GM12872 (cell line): Measurements from ENCODE around the gene CNTRL.
A peak's percentile ranks its signal among the peaks of the same experiment; 100 is the strongest.

ENCODE experiments used
- TF ChIP-seq, protein P1 (sequence below): IDR thresholded peaks from 3 replicates; pipeline ENCODE4 v1.5.1; 2011; ENCODE audit warnings: low read depth, mild to moderate bottlenecking, low read length, moderate library complexity; ENCODE audit not compliant: insufficient read depth

Gene CNTRL

DNA sequence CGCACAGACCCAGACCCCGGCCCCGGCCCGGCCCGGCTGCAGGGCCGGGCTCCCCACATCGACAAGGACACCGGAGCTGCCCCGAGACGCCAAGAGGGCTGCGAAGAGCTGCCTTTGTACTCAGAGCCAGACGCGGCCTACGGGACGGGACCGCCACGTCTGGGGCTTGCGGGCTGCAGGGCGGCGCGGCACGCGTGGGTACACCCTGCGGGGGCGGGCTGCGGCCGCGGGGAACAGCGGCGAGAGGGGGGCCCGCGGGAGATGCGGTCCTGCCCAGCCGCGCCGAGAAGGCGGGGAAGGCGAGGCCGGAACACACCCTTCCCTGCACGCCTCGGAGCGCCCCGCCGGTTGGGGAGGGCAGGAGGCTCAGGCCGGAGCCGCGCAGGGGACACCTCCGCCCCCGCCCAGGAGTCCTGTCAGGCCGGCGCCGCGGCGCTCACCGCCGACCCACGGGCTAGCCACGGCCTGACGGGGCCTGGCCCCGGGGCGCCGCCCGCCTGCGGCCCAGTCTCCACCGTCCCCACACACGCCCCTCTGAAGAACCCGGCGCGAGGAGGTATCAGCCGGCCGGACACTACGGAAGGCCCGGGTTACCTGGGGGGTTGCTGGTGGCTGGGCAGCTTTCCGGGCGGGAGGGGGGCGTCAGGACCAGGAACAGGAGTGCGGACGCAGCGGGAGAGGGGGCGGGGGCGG lies 126.4 kb downstream of the CNTRL start:
- TF ChIP-seq, protein P1, sequence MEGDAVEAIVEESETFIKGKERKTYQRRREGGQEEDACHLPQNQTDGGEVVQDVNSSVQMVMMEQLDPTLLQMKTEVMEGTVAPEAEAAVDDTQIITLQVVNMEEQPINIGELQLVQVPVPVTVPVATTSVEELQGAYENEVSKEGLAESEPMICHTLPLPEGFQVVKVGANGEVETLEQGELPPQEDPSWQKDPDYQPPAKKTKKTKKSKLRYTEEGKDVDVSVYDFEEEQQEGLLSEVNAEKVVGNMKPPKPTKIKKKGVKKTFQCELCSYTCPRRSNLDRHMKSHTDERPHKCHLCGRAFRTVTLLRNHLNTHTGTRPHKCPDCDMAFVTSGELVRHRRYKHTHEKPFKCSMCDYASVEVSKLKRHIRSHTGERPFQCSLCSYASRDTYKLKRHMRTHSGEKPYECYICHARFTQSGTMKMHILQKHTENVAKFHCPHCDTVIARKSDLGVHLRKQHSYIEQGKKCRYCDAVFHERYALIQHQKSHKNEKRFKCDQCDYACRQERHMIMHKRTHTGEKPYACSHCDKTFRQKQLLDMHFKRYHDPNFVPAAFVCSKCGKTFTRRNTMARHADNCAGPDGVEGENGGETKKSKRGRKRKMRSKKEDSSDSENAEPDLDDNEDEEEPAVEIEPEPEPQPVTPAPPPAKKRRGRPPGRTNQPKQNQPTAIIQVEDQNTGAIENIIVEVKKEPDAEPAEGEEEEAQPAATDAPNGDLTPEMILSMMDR = no peak

DNA sequence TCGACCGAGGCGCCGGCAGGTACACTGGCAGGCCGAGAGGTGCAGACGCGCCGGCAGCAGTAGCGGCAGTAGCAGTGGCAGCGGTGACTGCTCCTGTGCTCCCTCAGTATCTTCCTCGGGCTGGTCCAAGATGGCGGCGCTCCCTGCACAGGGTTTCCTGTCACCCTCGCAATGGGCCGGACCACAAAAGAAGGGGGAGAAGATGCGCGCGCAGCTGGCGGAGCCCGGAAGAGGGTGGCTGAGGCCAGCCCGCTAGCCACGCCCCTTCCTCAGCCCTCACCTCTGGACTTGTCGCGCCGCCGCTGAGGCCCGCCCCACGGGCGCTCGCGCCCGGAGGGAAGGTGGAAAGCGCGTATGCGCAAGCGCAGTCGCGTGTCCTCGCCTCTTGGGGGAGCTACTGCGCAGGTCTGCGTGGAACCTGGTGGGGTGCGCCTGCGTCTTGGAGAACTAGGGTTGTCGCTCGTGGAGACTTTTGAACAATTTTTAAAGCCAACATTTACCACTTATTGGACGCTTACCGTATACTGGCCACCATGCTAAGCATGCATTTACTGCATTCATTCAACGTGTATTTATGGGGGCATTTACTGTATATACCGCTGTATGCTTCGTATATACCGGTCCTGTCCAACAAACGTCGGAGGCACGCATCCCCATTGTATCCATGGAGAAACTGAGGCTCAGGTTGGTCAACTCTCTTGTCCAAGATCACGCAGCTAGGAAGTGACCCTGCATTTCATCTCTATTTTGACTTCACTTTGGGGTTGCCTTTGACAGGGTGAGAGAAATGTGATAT lies 127.2 kb downstream of the CNTRL start, which contains the start of gene RAB14:
Gene RAB14, minus strand, starts transcription at position 132 of the 796 bp plus-strand sequence. CDS start 8,457 bp downstream, outside the sequence.
- TF ChIP-seq, protein P1 = peak; percentile 71

DNA sequence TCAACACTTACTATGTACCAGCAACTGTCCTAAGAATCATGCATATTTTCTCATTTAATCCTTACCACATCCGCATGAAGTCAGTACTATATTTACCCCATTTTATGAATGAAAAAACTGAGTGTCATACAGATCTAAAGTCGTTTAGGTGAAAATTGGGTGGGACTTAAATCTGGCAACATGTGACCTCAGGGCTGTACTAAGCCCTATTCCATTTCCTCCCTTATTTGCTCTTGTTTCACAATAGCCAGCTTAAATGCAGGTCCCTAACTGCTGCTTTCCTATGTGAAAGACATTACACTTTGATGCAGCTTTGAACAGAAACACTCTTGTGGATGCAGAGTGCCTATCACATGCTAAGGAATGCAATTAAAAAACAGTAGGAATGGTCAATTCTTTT lies 129.4 kb downstream of the CNTRL start:
- TF ChIP-seq, protein P1 = no peak

DNA sequence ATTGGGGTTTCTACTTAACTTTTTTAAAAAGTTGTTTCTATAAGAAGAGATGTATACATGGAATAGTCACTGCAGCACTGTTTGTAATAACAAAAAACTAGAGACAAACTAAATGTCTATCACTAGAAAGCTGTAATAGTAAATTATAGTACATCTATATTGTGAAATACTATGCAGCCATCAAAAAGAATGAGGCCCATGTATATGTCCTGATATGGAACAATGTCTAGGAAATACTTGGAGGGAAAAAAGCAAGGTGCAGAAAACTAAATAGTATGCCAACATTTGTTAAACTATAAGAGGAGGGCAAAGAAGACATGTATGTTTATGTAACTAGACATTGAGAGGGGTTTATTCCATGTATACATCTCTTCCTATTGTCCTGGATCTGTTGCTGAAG lies 129.9 kb downstream of the CNTRL start:
- TF ChIP-seq, protein P1 = no peak

DNA sequence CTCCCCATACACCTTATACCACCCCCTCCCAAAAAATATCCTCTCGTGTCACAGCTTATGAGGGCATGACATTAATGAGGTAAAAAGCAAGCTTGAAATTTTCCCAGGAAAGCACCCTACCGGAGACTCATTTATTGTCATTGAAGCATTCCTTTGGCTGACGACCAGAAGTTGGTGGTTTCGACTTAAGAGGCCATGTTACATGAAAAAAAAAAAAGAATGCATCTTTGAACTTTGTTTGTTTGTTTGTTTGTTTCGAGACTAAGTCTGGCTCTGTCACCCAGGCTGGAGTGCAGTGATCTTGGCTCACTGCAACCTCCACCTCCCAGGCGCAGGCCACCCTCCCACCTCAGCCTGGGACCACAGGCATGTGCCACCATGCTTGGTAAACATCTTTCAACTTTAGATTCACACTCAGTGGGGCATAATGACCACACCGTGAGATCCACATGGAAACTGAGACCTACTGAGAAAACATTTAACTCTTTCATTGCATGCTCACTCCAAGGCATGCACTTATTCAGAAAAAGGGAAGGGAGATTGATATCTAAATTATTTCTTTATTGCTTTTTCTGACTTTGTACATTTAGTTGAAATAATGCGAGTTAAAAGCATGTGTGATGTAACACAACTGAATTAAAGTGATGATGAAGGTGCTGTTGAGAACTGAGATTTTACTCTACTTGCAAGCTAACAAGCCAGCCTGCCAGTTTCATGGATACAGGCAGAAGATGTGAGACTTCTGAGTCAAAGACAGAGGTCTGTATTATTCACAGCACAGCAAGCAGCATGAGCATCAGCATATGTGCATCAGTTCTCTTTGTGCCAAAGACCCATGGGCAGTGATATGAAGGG lies 132.0 kb downstream of the CNTRL start:
- TF ChIP-seq, protein P1 = no peak

DNA sequence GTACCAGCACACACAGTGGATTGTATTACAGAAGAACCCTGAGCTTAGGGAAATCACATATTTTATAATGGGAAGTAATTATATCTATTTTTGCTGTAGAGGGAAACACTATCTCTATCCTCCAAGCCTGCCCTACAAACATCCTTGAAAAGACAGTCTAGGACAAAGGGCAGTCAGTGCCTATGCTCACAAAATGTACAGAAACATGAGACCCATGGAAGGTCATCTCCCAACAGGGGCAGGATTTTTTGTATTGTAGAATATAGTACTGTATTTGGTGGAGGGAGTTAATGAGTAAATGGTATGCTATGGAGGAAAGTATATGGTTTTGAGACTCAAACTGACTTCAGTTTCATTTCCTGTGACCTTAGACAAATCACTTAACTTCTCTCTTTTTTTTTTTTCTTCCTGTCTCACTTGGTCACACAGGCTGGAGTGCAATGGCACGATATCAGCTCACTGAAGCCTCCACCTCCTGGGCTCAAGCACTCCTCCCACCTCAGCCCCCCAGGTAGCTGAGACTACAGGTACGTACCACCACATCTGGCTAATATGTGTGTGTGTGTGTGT lies 132.7 kb downstream of the CNTRL start:
- TF ChIP-seq, protein P1 = no peak
